ENCODE data around the gene SYF2. TPM values are rescaled to one million over a fixed set of nuclear protein-coding genes. Genes with fewer than 3 reads are reported as not detected.
"Not testable (repeated sequence)": the region's sequence is repeated elsewhere in the genome, so short reads cannot be mapped to it uniquely, and the experiment has no call there.

The SYF2 gene
- total RNA-seq, 1 experiment from 2014 or later: 85.0 TPM

DNA sequence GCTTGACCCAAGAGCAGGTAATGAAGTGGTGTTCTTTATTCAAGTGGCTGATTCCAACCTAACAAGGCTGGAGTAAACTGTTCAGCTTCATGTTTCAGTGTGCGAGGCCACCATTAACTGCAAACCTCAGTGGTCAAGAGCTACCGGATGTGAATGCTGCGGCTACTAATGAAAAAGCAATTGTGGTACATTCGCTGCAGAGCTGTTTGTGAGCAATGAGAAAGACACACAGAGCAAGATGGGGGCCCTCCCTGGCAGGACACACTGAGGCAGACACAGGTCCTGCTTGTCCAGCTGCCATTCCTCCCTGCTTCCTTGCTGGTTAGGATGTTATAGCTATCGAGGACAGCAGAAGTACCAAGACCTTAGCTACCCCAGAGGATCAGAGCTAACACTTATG, 26.1 kb downstream of the SYF2 start:
- DNase-seq (ENCODE audit: low spot score): no peak

DNA sequence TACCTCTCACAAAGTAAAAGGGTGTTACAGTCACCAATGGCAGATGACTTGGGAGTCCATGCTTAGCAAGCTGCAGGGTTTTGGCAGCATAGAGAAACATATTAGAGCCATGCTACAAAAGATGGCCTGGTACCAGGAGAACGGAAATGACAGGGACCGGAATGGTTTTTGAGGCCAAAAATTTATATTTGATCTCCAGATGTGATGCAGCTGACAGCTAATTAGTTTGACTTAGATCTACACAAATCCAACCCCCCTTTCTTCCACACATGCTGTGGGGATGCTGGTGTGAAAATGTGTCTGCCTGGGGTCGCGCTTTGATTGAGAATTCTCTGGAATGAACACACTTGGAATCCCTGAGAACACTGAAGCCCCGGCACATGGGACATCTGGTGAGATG, 26.5 kb downstream of the SYF2 start:
- no peak for DNase-seq (ENCODE audit: low spot score)

DNA sequence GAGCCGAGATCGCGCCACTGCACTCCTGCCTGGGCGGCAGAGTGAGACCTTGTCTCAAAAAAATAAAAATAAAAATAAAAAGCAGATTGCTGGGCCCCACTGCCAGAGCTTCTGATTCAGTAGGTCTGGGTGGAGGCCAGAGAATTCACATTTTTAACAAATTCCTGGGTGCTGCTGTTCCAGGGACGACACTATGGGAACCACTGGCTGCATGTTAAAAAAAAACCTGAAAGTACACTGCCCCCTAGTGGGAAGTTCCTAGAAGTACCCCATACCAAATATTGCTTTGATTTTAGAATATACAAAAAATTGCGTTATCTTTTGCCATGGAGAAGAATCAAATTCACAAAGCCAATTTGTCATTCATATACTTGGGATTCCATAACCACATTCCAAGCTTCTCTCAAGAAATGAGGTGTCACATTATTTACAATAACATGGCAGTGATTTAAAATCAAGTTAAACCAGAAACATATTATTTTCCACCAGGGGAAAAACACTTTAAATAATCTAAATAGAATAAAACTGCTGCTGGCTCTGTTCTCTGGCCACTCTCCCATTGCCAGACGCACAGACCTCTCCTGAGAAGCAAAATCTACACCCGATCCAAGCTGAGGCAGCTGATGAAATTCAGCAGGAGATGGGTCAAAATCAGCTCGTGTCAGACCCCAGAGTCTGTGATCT, 27.4 kb downstream of the SYF2 start:
- peak; percentile 50 for DNase-seq (ENCODE audit: low spot score)

DNA sequence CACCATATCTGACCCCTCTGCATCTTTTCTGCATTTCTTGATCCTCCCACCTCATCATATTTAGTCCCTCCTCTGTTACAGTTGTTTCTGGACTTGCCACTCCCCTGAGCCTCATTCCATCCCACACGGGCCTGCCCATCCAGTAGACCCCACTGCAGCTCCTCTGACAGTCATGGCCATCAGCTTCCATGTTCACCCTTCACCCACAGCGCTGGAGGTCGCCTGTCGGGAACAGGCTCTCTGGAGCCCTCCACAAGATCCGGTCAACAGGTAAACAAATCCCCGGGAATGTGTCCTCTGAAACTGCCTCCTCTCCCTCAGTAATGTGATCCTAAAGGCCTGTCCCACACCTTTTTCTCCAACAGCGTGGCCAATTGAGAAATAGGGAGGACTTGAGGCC, 31.3 kb downstream of the SYF2 start:
- DNase-seq (ENCODE audit: low spot score): no peak

DNA sequence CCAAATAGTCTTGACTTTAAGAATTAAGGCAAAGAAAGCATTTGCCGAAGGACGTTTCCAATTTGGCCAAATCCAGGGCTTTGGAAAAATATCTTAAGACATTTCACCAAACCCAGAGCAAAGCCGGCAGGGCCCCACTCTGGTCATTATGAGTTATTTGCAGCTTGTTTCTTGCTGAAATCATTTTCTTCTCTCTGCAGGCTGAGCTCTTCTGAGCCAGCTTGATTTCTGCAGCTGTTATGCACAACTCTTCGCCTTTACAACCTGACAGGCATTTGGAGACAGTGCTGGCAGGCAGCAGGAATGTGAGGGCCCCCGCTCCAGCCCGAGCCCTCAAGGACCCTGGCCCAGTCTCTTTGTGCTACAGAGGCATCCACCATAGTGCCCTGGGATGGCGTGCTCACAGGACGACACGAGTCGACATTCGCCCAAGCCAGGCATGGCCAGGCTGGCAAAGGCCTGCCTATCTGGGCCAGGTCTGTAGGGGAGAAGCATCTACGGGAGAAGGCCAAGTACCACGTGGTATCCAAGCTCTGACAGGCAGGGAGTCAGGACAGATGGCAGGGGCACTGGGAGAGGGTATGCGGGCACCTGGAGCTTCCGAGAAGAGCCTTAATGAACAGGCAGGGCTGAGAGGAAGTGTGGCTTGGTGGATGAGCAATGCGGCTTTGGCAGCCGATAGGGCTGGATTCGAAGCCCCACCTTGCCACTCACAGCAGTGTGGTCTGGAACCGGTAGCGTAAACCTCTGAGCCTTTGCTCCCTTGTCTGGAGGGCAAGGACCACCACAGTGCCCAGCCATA, 32.3 kb downstream of the SYF2 start:
- no peak for DNase-seq (ENCODE audit: low spot score)

DNA sequence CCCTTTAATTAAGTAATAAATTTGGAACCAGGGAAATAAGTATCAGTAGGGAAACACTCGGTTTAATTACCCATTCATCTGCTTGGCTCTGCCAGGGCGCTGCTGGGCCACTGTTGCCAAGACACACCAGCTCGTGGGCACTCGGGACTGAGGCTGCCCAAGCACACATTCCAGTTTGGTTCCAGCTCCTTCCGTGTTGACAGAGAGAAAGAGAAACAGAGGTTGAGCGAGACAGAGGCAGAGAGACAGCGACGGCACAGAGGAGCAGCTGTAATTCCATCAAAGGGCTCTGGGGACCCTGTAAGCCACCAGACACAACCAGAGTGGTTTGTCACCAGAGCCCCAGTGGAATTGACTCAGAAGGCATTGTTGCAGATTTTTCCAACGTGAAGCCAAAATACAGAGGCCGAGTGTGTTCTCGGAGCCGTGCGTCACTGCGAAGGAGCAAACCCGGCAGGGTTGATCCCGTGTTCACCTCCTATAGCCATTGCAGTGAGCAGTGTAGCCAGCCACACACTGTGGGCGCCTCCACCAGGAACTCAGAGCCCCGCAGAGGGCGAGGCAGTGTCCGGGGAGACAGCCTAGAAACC, 33.5 kb downstream of the SYF2 start:
- DNase-seq (ENCODE audit: low spot score): no peak

DNA sequence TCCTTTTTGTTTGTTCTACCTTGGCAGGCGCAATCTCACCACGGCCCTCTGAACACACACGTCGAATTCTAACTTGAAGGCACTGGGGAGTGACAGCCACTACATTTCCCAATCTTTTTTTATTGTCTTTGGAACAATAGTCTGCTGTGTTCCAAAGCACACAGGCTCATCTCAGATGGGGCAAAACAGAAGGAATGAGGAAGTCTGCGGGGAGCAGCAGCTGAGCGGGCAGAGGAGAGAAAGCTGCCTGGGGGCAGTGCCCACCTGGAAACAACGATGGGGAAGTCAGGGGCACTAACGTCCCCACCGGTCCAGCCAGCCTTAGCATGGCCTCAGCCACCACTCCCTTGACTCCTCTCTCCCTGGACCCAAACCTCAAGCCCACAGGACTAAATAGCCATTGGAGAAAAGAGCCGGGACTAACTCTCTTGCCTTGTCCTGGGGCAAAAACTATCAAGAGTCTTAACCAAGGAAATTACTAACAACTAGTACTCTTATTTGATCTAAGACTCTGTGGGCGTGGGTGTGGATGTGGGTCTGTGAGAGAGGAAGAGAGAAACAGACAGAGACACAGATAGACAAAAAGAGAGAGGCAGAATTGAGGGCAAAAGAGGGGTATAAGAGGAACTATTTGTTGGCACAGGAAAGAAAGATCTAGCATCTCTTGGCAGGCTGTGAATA, 34.2 kb downstream of the SYF2 start:
- DNase-seq (ENCODE audit: low spot score): no peak

DNA sequence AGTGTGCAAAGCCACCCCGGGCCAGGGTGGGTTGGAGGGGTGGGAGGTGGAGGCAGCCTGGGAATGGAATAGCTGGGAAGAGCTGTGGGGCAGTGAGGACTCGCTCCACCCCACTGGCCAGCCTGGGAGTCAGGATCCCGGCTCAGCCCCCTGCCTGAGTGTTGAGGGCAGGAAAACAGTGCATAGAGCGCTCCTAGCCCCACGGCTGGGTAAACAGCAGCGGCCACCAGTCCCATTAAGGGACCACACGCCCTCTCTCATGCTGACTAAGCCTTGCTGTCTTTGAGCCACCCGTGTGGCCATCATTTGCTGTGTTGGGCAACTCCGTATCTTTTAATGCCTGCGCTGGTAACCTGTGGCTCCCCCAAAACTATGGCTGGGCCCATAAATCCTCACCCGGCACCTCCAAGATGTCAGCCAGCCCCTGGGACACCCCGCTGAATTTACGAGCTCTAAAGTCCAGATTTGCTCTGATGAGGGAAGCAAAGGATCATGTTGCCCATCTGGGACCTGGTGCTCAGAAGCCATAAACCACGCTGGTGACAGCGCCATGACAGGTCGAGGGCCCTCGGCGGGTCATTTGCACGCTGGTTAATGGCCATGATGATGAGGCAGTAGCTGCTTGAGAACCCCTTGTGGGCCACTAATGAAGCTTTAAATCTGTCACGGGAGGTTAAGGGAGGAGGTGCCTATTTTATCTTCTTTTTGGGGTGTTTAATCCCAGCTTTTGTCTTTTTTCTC, 34.9 kb downstream of the SYF2 start:
- peak; percentile 24 for DNase-seq (ENCODE audit: low spot score)

DNA sequence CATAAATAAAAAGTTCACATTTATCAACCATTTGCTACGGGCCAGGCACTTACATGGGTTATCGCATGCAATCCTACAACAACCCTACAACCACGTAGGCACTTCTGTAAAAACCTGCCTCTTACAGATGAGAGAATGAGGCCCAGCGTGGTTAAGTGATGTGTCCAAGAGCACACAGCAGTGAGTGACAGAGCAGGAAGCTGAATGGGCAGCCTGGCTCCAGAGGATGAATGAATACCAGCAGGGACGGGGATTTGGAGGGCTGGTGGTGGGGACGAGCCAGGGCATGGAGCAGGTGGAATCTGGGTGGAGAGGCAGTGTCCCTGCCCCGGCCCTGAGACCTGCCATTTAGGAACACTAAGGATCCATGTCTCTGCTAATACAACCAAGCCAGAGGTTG, 35.5 kb downstream of the SYF2 start:
- no peak for DNase-seq (ENCODE audit: low spot score)

DNA sequence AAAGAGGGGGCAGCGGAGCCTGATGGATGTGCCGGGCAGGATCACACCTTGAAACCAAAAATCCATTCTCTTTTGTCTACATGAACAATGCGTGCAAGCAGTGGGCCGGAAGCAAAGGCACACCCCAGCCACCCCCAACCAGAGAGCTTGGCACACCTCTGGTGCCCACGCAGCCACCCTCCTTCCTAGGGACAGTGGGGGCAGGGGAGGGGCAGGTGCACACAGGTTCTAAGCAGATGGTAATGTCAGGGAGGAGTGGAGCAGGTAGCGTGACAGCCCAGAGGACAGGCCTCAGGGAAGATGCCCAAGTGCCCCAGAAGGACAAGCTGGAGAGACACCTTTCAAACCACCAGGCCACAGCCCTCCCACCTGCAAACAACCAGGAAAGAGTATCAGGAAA, 36.5 kb downstream of the SYF2 start:
- DNase-seq (ENCODE audit: low spot score): no peak

DNA sequence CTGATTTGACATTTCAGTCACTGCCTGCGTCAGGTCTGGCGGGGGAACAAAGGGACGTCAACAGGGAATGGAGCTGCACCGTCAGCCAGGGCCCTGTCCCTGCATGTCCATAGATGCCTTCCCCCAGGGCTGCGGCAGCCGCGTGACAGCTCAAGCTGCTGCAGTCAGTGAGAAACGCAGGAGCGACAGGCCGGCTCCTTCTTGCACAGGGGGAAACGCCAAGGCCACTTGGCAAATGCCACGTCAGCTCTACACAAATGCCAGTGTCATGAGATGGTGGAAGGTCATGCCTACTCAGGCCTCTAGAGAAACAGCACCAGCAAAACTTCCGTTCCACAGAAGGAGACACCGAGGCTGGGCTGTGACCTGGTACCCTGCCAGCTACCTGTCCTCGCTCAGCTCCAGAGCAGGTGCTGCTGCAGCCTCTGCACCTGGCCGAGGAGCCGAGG, 37.7 kb downstream of the SYF2 start:
- DNase-seq (ENCODE audit: low spot score): no peak

DNA sequence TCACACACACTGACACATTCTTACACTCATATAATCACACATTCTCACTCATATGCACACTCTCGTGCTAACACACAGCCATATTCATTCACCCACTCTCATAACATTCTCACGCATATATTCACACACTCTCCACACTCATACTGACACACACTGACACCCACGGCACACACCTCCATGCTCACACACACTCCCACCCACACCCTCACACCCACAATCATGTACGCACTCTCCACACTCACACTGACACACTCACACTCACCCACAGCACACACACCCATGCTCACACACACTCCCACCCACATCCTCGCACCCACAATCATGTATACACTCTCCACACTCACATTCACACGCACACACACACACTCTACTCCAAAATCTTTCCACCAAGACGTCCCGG, 38.2 kb downstream of the SYF2 start:
- no peak for DNase-seq (ENCODE audit: low spot score)

DNA sequence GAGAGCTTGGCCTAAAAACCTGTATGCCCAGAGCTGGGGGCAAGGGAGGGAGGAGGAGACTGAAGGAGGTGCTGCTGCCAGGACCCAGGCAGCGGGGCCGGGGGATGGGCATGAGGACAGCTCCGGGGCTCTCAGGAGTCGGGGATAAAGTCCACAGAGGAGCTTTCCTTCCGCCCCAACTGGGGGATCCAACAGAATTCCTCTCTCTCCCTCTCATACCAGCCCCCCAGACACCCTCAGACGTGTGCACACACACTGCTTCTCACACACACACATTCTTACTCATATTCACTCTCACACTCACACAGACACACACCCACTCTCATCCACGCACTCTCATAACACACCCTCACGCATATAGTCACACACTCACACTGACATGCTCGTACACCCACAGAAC, 39.1 kb downstream of the SYF2 start:
- DNase-seq (ENCODE audit: low spot score): no peak

DNA sequence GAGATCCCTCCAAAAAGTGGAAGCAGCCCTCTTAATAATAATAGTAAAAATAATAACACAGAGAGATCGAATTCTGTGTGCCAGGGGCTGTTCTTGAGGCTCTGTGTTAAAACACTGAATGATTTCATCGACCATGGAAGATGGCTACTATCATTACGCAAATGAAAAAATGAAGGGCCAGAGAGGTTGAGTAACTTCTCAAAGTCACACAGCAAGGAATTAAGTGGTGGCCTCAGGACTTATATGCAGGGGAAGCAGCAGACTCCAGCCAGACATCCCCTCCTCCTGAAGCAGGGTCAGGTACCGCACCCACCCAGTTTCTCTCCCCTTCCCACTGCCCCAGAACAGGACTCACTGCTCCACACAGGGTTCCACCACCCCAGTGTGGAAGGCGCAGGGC, 40.1 kb downstream of the SYF2 start:
- no peak for DNase-seq (ENCODE audit: low spot score)

DNA sequence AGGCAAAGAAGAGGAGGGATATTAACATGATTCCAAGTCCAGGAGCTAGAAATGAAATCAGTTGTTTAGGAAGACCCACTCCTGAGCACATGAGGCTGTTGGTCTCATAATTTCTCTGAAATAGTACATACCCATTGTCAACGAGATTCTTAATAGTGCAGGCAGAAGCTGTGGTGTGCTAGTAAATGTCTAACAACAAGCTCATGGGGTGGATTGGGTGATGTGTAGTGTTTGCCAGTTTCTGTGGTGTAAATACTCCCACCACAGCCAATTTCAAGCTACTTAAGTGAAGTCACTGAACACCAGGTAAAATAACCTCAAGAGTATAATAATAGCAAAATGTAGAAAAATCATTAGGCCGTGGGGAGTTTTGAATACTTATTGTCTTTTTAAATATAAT, 42.0 kb downstream of the SYF2 start:
- DNase-seq (ENCODE audit: low spot score): no peak

DNA sequence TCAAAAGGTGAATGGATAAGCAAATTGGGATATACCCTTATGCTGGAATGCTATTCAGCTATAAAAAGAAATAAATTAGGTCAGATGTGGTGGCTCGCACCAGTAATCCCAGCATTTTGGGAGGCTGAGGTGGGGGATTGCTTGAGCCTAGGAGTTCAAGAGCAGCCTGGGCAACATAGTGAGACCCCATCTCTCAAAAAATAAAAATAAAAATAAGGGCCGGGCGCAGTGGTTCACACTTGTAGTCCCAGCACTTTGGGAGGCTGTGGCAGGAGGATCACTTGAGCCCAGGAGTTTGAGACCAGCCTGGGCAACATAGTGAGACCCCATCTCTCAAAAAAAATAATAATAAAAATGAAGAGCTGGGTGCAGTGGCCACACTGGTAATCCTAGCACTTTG, 44.4 kb downstream of the SYF2 start:
- not testable (repeated sequence) for DNase-seq (ENCODE audit: low spot score)

DNA sequence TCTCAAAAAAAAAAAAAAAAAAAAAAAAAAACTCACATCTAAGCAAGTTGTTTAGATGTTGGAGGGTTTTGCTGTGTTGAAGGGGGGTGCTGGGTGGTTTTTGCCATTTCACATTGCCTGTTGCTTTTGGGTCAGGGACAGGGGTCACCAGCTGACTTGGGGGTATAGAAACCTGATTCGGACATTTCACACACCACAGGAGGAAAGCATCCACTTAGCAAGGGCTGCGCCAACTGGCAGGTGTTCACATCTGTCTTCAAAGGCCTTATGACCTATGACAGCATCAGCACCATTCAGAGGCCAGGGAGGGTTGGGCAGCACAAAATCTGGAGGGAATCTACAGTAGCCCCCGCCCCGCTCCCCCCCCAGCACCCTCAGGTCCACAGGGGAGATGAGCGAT, 45.2 kb downstream of the SYF2 start:
- no peak for DNase-seq (ENCODE audit: low spot score)

DNA sequence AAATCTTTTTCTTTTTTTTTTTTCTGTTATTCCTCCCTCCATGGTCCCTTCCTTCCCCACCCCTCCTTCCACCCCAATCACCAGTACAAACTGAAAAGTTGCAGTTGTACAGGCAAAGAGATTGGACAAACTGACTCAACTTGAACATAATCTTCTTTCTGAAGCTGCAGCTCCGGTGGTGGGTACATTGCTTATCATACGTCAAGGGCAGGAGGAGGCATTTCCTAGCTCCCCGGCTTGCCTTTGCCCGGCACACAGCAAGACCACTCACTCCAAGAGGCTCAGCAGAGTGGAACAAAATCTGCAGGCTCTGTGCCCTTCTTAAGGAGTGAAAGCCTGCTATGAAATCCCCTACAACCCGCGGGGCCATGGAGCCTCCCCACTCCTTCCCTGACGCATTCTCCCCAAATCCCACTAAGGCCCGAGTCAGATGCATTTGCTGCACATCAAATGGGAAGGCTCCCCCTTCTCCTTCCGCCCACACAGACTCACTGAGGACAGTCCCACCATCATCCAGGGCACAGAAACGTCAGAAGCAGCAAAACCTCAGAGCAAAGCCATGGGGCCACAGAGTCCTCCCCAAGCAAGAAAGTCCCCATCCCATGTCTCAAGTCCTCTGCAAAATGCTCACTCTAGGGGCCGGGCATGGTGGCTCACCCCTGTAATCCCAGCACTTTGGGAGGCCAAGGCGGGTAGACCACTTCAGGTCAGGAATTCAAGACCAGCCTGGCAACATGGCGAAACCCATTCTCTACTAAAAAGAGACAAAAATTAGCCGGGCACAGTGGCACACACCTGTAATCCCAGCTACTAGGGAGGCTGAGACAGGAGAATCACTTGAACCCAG, 45.9 kb downstream of the SYF2 start:
- no peak for DNase-seq (ENCODE audit: low spot score)

DNA sequence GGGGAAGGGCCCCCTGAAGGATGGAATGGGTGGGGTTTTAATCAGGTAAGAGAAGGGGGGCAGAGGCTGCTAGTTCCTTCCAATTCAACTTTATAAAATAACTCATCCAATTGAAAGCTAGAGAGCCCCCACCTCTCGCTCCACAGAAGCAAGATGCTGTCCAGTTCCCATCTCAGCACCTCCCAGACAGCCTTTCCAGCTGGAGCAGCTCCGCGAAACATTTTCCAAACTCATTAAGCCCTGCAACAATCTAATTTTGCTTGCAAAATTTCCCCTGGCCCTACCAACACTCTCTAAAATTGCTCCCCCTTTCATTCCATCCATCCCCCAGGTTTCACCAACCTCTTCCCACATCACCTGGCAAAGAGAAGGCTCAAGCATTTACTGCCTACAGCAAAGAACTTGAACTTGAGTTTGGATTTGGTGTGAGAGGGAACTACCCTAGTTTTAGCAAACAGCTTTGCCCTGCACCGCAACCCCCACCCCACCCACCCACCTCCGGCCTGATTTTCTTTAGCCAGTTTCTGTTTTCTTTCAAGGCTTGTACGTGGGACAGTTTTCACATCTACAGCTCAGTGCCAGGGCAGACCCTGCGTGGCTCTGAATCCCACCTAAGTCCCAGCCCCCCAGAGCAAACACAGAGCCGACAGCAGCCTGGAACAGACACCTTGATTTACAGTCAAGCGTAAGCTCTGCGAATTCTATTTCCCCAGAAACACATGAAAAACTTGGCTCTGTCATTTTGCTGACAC, 46.7 kb downstream of the SYF2 start:
- no peak for DNase-seq (ENCODE audit: low spot score)

Data from A172 (cell line).